HG03460 (cell line): ENCODE data around the gene SEMA7A.

ENCODE experiments used
- ATAC-seq: cut with Tn5 transposase; IDR thresholded peaks from one replicate; pipeline ENCODE4 v1.9.1; 2021; ENCODE audit not compliant: unreplicated experiment

Gene SEMA7A

GRCh38 chr15:74453925-74454763, 20.4 kb upstream of the SEMA7A start:
- ATAC-seq = no peak

- ATAC-seq = no peak
These were observed 18.4 kb upstream of the SEMA7A start for GRCh38 chr15:74451861-74452835.

- ATAC-seq = no peak
These were observed 17.6 kb upstream of the SEMA7A start for GRCh38 chr15:74451322-74451721.

GRCh38 chr15:74449643-74450205, 16.0 kb upstream of the SEMA7A start:
- no peak for ATAC-seq

GRCh38 chr15:74449095-74449494, 15.3 kb upstream of the SEMA7A start:
- ATAC-seq = no peak

GRCh38 chr15:74445816-74446763, 12.3 kb upstream of the SEMA7A start:
- ATAC-seq = no peak

- no peak for ATAC-seq
These were observed 10.6 kb upstream of the SEMA7A start for GRCh38 chr15:74444106-74445062.

- ATAC-seq = no peak
These were observed 9.5 kb upstream of the SEMA7A start for GRCh38 chr15:74443100-74443909.

- ATAC-seq = no peak
These were observed 8.8 kb upstream of the SEMA7A start for GRCh38 chr15:74442604-74443003.

GRCh38 chr15:74442063-74442462, 8.3 kb upstream of the SEMA7A start:
- no peak for ATAC-seq

GRCh38 chr15:74441248-74441941, 7.6 kb upstream of the SEMA7A start:
- ATAC-seq = no peak

GRCh38 chr15:74438721-74439316, 5.1 kb upstream of the SEMA7A start:
- no peak for ATAC-seq

- ATAC-seq = no peak
These were observed 4.4 kb upstream of the SEMA7A start for GRCh38 chr15:74438206-74438605.

GRCh38 chr15:74434263-74435136, 742 bp upstream of the SEMA7A start:
- ATAC-seq = no peak

GRCh38 chr15:74432968-74433591, 678 bp downstream of the SEMA7A start:
- ATAC-seq = no peak
